K562 (cell line): ENCODE data around the gene B4GALT5. TPM values are rescaled to one million over a fixed set of nuclear protein-coding genes. Genes with fewer than 3 reads are reported as not detected.

Experiments used
- ARHGAP35 ChIP-seq: fragments of 450-650 bp; IDR thresholded peaks from 2 replicates; pipeline ENCODE4 v1.6.1; 2018; ENCODE audit not compliant: partially characterized antibody
- MTA3 ChIP-seq: fragments of 450-650 bp; formaldehyde crosslinking; IDR thresholded peaks from 2 replicates; pipeline ENCODE4 v1.6.1; 2017; ENCODE audit warnings: mild to moderate bottlenecking, borderline replicate concordance
- PRMT5 ChIP-seq: sonication (generic); formaldehyde crosslinking; IDR thresholded peaks from 2 replicates; pipeline ENCODE4 v1.5.0; 2020; ENCODE audit warnings: missing genetic modification reagents
- RBM25 ChIP-seq: fragments of 200-400 bp; formaldehyde crosslinking; IDR thresholded peaks from 2 replicates; pipeline ENCODE4 v1.6.1; 2018; ENCODE audit warnings: low read length, low read depth, moderate library complexity; ENCODE audit not compliant: severe bottlenecking
- ZC3H4 ChIP-seq: sonication (generic); formaldehyde crosslinking; IDR thresholded peaks from 2 replicates; pipeline ENCODE4 v1.9.0; 2021; ENCODE audit warnings: missing genetic modification reagents, borderline replicate concordance
- ZNF143 ChIP-seq: sonication (generic); formaldehyde crosslinking; IDR thresholded peaks from 2 replicates; pipeline ENCODE4 v1.9.0; 2022; ENCODE audit warnings: mild to moderate bottlenecking, missing genetic modification reagents
- ZNF23 ChIP-seq: fragments of 250-450 bp; sonication (Bioruptor Pico); IDR thresholded peaks from 2 replicates; pipeline ENCODE4 v1.4.0; 2020; ENCODE audit warnings: mild to moderate bottlenecking
- ZNF584 ChIP-seq: fragments of 200-800 bp; sonication (Bioruptor generic); IDR thresholded peaks from 2 replicates; pipeline ENCODE4 v1.6.1; 2016; ENCODE audit warnings: low read depth, mild to moderate bottlenecking, missing genetic modification characterization, missing compliant biosample characterization
- ZSCAN32 ChIP-seq: fragments of 450-650 bp; formaldehyde crosslinking; IDR thresholded peaks from 2 replicates; pipeline ENCODE4 v1.4.0; 2020; ENCODE audit warnings: mild to moderate bottlenecking, moderate library complexity
- polyA plus RNA-seq, 8 experiments: library from polyadenylated mRNA; depleted of rRNA in 4 of 8; stranded (reverse) in 5 of 8; unstranded in 3 of 8; fragments of >200 nt; fragmentation: Nextera tagmentation in 2 of 8; fragmentation: Illumina TruSeq in 1 of 8; extraction: Ambion mirVana in 2 of 8; extraction: Trizol in 1 of 8; gene quantifications; 2 replicates each; pipeline versions ENCODE4 v1.2.1 to v1.2.3, GENCODE V29; 2011 to 2014; ENCODE audit warnings: inconsistent platforms in 1 of 8, missing spikeins in 1 of 8
- total RNA-seq, 7 experiments: library from RNA; depleted of rRNA in 6 of 7; stranded (reverse); fragments of >200 nt in 6 of 7; fragmentation: Illumina TruSeq in 2 of 7; extraction: Trizol in 2 of 7; gene quantifications; 2 replicates each; pipeline versions ENCODE4 v1.2.1 to v1.2.3, GENCODE V29; 2011 to 2021; ENCODE audit warnings: low replicate concordance in 1 of 7
- TF ChIP-seq, protein P1 (sequence below): fragments of 200-400 bp; formaldehyde crosslinking; IDR thresholded peaks from 2 replicates; pipeline ENCODE4 v1.6.1; 2017; ENCODE audit warnings: mild to moderate bottlenecking, low read depth, low read length, moderate library complexity
- TF ChIP-seq, protein P2 (sequence below): fragments of 450-650 bp; IDR thresholded peaks from 2 replicates; pipeline ENCODE4 v1.6.1; 2016; ENCODE audit warnings: antibody characterized with exemption

B4GALT5 gene
- total and polyA plus RNA-seq, 9 of the 15 experiments (the other 6 are each of a cell fraction or from before 2014, with no cell fraction given) = 8.5 to 32.6 (median 23.4) TPM

DNA sequence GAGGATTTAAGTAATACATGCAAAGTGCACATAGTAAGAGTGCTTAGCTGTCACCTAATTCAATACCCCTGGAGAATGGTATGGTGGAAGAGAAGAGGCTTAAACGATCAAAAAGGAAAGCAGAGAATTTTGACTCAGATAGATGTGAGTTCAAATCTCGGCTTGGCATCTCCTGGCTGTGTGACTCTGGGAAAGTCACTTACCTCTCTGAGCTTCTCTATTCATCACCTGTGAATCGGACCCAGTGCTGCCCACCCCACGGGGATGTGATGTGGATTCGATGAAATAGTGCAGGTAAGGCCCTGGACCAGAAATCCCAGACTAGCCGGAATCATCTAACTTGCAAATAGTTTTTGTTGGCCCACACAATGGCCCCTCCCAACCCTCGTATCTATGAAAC lies 1.8 kb upstream of the B4GALT5 start (continued):
- TF ChIP-seq, protein P1, sequence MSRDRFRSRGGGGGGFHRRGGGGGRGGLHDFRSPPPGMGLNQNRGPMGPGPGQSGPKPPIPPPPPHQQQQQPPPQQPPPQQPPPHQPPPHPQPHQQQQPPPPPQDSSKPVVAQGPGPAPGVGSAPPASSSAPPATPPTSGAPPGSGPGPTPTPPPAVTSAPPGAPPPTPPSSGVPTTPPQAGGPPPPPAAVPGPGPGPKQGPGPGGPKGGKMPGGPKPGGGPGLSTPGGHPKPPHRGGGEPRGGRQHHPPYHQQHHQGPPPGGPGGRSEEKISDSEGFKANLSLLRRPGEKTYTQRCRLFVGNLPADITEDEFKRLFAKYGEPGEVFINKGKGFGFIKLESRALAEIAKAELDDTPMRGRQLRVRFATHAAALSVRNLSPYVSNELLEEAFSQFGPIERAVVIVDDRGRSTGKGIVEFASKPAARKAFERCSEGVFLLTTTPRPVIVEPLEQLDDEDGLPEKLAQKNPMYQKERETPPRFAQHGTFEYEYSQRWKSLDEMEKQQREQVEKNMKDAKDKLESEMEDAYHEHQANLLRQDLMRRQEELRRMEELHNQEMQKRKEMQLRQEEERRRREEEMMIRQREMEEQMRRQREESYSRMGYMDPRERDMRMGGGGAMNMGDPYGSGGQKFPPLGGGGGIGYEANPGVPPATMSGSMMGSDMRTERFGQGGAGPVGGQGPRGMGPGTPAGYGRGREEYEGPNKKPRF = no peak
- TF ChIP-seq, protein P2, sequence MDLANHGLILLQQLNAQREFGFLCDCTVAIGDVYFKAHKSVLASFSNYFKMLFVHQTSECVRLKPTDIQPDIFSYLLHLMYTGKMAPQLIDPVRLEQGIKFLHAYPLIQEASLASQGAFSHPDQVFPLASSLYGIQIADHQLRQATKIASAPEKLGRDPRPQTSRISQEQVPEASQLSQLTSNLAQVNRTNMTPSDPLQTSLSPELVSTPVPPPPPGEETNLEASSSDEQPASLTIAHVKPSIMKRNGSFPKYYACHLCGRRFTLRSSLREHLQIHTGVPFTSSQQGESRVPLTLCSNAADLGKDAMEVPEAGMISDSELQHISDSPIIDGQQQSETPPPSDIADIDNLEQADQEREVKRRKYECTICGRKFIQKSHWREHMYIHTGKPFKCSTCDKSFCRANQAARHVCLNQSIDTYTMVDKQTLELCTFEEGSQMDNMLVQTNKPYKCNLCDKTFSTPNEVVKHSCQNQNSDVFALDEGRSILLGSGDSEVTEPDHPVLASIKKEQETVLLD = no peak
- peak; percentile 71 for TF ChIP-seq RBM25
- no peak for TF ChIP-seq ZNF584
- no peak for TF ChIP-seq ZNF23
- TF ChIP-seq ZSCAN32 (CRISPR knock-in tag) = no peak
- TF ChIP-seq PRMT5 (CRISPR knock-in tag) = no peak
- no peak for TF ChIP-seq ZNF143
- TF ChIP-seq MTA3 = no peak
- TF ChIP-seq ARHGAP35 = no peak
- TF ChIP-seq ZC3H4 (CRISPR knock-in tag) = no peak
